Glutamatergic neuron (in vitro differentiated cells): ENCODE data around the gene TEKT5. TPM values are rescaled to one million over a fixed set of nuclear protein-coding genes. Genes with fewer than 3 reads are reported as not detected.

Experiments
- DNase-seq: peaks from one replicate; pipeline ENCODE4 v3.0.0; 2022
- H3K27ac Mint-ChIP-seq: one replicate; pipeline ENCODE4 v1.8.0; 2020; ENCODE audit warnings: mild to moderate bottlenecking, mixed read lengths, inconsistent platforms; ENCODE audit not compliant: unreplicated experiment
- H3K27me3 Mint-ChIP-seq: one replicate; pipeline ENCODE4 v1.8.0; 2020; ENCODE audit warnings: mild to moderate bottlenecking, moderate library complexity, mixed read lengths, inconsistent platforms; ENCODE audit not compliant: unreplicated experiment
- H3K36me3 Mint-ChIP-seq: one replicate; pipeline ENCODE4 v1.8.0; 2020; ENCODE audit warnings: mild to moderate bottlenecking, mixed read lengths, inconsistent platforms; ENCODE audit not compliant: unreplicated experiment
- H3K4me1 Mint-ChIP-seq: one replicate; pipeline ENCODE4 v1.8.0; 2020; ENCODE audit warnings: mild to moderate bottlenecking, low read depth, mixed read lengths, inconsistent platforms; ENCODE audit not compliant: unreplicated experiment
- H3K4me3 Mint-ChIP-seq: one replicate; pipeline ENCODE4 v1.8.0; 2020; ENCODE audit warnings: mild to moderate bottlenecking, mixed read lengths, inconsistent platforms; ENCODE audit not compliant: unreplicated experiment
- H3K9me3 Mint-ChIP-seq: one replicate; pipeline ENCODE4 v1.8.0; 2020; ENCODE audit warnings: mild to moderate bottlenecking, moderate library complexity, mixed read lengths, inconsistent platforms; ENCODE audit not compliant: unreplicated experiment
- total RNA-seq: library from RNA; stranded (reverse); fragmentation: NEBNext Ultra II Directional; extraction: Animal tissue kit (Norgen Biotek cat#: 25700); gene quantifications from one replicate; pipeline ENCODE4 v1.2.1, GENCODE V29; 2021; ENCODE audit not compliant: unreplicated experiment
- TF ChIP-seq, protein P1 (sequence below): fragments of 200-600 bp; sonication (generic); IDR thresholded peaks from one replicate; pipeline ENCODE4 v1.5.0; 2021; ENCODE audit not compliant: partially characterized antibody, unreplicated experiment

Gene TEKT5
- total RNA-seq, 1 donor from 2014 or later = not detected

DNA sequence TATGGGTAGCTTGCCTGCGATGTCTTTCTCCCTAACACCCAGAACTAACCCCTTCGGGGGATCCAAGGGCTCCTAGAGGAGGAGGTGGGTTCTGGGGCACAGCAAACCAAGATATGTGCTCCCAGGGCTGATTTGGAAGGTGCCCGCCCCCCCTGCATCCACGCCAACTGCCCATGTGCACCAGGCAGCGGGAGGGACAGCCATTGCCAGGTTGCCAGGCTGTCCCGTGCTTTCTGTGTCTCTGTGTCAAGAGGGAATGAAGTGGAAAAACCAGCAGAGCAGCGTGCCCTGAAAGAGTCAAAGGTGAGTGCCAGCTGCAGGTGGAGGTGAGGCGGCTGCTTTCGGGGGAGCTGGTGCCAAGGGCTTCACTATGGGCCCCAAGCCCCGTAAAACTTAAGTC lies 6.4 kb downstream of the TEKT5 start:
- peaks cover 3% of the 10 kb centered on the region for H3K27me3 Mint-ChIP-seq
- TF ChIP-seq, protein P1, sequence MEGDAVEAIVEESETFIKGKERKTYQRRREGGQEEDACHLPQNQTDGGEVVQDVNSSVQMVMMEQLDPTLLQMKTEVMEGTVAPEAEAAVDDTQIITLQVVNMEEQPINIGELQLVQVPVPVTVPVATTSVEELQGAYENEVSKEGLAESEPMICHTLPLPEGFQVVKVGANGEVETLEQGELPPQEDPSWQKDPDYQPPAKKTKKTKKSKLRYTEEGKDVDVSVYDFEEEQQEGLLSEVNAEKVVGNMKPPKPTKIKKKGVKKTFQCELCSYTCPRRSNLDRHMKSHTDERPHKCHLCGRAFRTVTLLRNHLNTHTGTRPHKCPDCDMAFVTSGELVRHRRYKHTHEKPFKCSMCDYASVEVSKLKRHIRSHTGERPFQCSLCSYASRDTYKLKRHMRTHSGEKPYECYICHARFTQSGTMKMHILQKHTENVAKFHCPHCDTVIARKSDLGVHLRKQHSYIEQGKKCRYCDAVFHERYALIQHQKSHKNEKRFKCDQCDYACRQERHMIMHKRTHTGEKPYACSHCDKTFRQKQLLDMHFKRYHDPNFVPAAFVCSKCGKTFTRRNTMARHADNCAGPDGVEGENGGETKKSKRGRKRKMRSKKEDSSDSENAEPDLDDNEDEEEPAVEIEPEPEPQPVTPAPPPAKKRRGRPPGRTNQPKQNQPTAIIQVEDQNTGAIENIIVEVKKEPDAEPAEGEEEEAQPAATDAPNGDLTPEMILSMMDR = no peak
- H3K36me3 Mint-ChIP-seq = peaks cover 10% of the 10 kb centered on the region
- no peak for DNase-seq
- no peak overlapping the region for H3K27ac Mint-ChIP-seq
- H3K9me3 Mint-ChIP-seq = peaks cover 3% of the 10 kb centered on the region
- no peak overlapping the region for H3K4me3 Mint-ChIP-seq
- no peaks in the 10 kb centered on the region for H3K4me1 Mint-ChIP-seq

DNA sequence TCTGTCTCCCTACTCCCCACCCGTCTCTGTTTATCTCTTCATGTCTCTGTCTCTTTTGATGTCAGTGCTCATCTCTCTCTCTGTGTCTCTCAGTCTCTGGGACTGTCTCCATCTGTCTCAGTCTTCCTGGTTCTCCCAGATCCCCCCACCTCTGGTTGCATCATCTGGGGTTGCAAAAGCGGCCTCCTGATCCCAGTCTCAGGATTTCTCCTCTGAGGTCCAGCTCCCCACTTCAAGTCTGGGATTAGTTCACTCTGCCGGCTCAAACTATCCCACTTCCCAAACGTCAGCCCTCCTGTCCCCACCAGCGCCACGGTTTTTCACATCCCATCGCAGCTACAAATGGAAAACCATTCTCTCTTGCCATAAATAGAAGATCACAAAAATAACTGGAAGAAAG lies 9.0 kb downstream of the TEKT5 start:
- no peak for DNase-seq
- H3K27ac Mint-ChIP-seq = no peak overlapping the region
- TF ChIP-seq, protein P1 = no peak

DNA sequence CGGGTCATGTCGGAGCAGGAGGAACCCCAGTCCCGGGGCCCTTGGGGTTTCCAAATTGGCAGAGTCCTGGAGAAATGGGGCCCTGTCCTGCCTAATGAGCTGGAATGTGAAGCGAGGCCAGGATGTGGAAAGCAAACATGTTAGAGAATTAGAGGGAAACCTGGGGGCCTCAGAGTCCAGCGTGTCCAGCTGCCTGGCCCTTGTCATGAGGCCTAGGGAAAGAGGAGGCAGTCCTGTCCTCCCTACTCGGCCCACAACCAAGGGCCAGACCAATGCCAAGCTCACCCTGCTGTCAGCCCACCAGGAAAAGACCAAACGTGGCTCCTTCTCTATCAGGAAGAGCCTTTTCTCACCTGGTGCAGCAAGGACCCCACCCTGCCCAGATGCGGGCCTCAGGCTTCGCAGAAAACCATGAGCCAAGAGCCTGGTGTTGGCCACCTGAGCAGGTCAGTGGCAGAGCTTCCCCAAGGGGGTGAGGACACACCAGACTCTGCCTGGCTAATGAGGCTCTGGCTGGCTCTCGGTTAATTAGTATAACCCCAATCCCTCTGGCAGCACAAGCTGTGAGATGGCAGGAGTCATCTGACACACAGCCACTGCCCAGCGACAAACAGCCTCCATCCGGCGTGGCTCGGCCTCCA lies 10.1 kb downstream of the TEKT5 start:
- peaks cover 5% of the 10 kb centered on the region for H3K36me3 Mint-ChIP-seq
- no peak overlapping the region for H3K4me3 Mint-ChIP-seq
- H3K9me3 Mint-ChIP-seq = peaks cover 3% of the 10 kb centered on the region
- no peak for DNase-seq
- H3K4me1 Mint-ChIP-seq = no peaks in the 10 kb centered on the region
- TF ChIP-seq, protein P1 = no peak
- peaks cover 3% of the 10 kb centered on the region for H3K27me3 Mint-ChIP-seq
- H3K27ac Mint-ChIP-seq = no peak overlapping the region

More for the DNA sequence above, 9.0 kb downstream of the TEKT5 start:
- Mint-ChIP-seq H3K9me3 (peaks cover 3% of the 10 kb centered on the region), H3K36me3 (peaks cover 5% of the 10 kb centered on the region), H3K4me3 (no peak overlapping the region), H3K27me3 (peaks cover 3% of the 10 kb centered on the region), H3K4me1 (no peaks in the 10 kb centered on the region)

DNA sequence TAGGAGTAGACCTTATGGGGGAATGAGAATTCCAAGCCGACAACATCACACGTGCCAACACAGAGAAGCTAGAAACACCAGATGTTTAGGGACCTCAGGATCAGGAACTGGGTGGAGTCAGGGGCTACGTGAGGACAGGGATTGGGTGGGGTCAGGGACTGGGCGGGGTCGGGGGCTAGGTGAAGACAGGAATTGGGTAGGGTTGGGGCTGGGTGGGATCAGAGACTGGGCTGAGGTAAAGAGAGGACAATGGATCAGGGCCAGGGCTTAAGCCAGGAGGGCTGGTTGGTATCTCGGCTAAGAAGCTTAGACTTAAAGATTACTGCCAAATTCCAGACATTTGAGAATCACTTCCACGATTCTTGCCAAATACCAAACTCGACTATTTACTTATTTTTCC lies 11.6 kb downstream of the TEKT5 start:
- TF ChIP-seq, protein P1 = no peak
- peaks cover 5% of the 10 kb centered on the region for H3K27me3 Mint-ChIP-seq
- peaks cover 5% of the 10 kb centered on the region for H3K36me3 Mint-ChIP-seq
- peaks cover 3% of the 10 kb centered on the region for H3K9me3 Mint-ChIP-seq
- no peak for DNase-seq
- no peak overlapping the region for H3K4me3 Mint-ChIP-seq
- peaks cover 11% of the 10 kb centered on the region for H3K4me1 Mint-ChIP-seq
- no peak overlapping the region for H3K27ac Mint-ChIP-seq

DNA sequence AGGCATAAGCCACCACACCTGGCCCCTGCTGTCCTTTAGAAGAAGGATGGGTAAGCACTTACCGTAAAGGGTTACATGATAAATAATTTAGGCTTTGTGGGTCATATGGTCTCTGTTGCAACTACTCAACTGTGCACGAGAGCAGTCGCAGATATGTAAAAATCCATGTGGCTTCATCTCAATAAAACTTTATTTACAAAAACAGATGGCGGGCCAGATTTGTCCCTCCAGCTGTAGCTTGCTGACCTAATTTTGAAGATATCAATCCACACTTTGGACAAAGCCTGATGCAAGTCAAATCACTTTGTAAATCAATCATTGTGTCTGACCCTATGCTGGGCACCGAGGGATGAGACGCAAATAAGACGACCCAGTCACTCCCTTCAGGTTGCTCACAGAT lies 12.1 kb downstream of the TEKT5 start:
- Mint-ChIP-seq H3K4me1 (peaks cover 13% of the 10 kb centered on the region), H3K36me3 (peaks cover 5% of the 10 kb centered on the region), H3K9me3 (peaks cover 3% of the 10 kb centered on the region), H3K27ac (no peak overlapping the region), H3K27me3 (peaks cover 7% of the 10 kb centered on the region), H3K4me3 (no peak overlapping the region)
- no peak for DNase-seq
- TF ChIP-seq, protein P1 = no peak
